AG09319 (cell line): Measurements from ENCODE around the gene PLXNB2.

ENCODE experiments used
- DNase-seq: peaks from one replicate; pipeline ENCODE4 v3.0.0-alpha.2; 2010; ENCODE audit warnings: low read depth; ENCODE audit errors: extremely low read depth
- TF ChIP-seq, protein P1 (sequence below): IDR thresholded peaks from 2 replicates; pipeline ENCODE4 v1.5.1; 2011; ENCODE audit warnings: low read depth, mild to moderate bottlenecking, inconsistent platforms, low read length, moderate library complexity

Gene PLXNB2

DNA sequence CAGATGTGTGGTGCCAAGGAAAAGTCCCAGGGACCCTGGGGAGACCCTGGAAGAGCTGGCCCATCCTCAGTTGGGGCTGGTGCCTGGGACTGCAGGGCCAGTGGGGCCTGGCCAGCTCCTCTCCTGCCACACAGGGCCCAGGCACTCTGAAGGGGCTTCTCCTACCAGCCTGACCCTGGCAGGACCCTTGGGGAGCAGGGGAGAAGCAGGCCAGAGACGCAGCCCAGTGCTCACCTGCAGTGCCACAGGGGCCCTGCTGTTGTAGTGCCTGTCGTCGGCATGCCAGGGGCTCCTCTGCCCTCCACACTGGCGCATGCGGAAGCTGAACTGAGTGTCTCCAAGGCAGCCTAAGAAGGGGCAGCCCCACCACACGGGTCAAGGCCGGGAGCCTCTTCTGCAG lies 10.2 kb upstream of the PLXNB2 start:
- DNase-seq, result no peak
- TF ChIP-seq, protein P1, sequence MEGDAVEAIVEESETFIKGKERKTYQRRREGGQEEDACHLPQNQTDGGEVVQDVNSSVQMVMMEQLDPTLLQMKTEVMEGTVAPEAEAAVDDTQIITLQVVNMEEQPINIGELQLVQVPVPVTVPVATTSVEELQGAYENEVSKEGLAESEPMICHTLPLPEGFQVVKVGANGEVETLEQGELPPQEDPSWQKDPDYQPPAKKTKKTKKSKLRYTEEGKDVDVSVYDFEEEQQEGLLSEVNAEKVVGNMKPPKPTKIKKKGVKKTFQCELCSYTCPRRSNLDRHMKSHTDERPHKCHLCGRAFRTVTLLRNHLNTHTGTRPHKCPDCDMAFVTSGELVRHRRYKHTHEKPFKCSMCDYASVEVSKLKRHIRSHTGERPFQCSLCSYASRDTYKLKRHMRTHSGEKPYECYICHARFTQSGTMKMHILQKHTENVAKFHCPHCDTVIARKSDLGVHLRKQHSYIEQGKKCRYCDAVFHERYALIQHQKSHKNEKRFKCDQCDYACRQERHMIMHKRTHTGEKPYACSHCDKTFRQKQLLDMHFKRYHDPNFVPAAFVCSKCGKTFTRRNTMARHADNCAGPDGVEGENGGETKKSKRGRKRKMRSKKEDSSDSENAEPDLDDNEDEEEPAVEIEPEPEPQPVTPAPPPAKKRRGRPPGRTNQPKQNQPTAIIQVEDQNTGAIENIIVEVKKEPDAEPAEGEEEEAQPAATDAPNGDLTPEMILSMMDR, result no peak

DNA sequence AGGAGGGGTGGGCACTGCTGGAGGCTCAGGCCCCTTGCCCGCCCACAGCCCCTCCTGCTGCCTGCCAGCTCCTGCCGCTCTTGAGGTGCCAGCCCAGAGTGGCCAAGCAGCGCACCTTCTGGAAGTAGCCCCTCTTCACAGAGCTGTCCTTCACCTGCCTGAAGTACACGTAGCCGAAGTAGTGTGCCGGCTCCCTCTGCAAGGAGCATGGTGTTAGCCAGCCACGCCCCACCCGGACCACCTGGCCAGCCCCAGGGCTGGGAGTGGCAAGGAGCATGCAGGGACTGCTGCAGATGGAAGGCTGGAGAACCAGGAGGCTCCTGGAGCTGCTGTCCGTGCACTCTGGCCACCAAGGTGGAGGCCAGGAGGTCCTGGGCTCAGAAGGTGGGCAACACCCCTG lies 9.7 kb upstream of the PLXNB2 start:
- TF ChIP-seq, protein P1, result no peak

DNA sequence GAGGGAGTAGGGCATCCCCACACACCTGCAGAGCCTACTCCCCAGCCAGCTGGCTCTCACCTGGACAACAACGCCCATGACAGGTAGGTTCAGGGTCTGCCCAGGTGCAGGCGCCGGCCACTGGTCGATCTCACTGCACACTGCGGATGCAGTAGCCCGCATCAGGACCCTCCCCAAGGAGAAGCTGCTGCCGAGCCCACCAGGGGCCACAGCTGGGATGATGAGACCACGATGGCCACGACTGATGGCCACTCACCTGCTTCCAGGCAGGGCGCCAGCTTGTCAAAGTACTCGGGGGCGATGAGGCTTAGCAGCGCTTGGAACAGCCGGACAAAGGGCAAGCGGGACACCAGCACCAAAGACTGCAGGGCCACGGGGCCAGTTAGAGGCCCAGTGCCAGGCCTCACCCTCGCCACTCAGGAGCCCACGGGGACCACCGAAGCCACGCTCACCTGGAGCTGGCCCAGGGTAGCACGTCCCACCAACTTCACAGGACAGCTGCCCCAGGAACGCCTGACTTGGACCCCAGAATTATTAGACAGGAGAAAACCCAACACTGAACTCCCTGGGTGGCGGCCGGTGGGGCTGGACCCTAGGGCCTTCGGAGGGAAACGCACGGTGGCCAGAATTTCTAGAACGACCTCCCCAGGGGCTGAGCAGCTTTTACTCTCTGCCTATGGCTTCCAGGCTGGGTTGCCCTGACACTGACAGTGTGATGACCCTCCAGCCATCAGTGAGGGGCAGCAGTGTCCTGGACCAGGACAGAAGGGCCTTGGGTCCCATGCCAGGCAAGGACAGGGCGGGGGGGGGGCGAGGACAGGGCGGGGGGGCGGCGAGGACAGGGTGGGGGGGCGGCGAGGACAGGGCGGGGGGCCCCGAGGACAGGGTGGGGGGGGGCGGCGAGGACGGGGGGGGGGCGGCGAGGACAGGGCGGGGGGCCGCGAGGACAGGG lies 8.9 kb upstream of the PLXNB2 start:
- TF ChIP-seq, protein P1, result no peak
- no peak for DNase-seq

More for the DNA sequence above, 9.7 kb upstream of the PLXNB2 start:
- DNase-seq, result no peak

DNA sequence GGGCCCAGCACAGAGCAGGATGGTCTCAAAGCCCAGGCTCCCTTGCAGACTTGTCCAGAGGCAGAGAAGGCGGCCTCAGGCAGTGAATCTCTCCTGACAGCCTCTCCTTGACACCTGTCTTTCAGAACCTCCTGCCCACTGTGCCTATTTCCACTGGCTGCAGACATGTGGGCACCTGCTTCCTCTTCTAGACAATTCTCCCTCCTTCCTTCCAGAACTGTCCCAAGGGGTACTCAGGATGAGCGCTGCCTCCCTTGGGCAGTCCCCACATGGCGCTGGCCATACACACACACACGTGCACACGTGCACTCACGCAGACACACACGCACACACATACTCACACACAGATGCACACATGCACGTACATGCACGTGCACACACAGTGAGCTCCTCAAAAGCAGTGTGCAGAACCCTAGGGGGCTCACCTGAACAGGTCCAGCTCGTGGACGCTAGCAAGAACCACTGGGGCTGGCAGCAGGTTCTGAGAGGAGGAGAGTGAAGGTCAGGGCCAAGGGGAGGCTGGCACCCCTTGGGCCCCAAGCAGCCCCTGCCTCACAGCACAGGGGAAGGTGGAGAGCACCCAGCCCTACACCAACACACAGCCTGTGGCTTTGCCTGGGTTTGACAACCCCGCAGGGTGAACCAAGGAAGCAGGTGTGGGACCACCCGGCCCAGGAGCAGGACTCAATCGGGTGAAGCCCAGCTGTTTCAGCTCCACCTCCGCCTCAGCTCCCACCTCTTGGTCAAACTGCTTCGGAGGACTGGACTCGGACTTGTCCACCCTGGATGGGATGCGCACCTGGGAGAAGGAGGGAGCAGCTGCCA lies 8.1 kb upstream of the PLXNB2 start:
- TF ChIP-seq, protein P1, result no peak
- no peak for DNase-seq

DNA sequence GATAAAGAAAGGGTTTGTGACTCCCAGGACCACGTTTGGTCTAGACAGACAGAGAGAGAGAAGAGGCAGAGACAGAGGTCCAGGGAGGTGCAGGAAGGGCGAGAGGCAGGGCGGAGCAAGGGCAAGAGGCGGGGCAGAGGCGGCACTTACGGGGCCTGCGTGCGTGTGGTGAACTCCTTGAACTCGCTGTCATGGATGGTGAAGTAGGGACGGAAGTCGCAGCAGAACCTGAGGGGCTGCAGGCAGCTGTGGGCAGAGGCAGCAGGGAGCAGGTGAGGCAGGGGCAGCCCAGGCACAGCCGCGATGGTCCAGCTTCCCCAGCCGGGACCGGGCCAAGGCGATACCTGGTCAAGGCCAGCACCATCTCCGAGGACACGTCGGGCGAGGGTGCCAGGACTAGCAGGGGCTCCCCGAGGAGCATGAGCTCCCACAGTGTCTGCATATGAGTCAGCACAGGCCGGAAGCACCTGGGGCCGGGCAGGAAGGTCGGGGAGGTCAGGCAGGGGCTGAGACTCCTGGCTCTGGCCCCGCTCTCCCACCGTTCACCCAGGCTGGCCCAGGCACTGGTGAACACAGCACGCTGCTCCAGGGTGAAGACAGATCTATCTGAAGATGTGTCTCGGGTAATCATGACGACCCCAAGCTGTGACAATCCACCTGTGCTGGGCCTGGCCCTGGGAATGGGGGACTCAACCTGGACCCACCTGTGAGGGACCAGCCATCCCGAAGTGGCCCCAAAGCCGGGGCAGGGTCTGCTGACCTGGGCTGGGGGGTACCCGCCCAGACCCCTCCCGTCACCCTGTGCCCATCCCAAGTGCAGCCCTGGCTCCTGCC lies 7.2 kb upstream of the PLXNB2 start:
- DNase-seq, result no peak
- TF ChIP-seq, protein P1, result no peak

DNA sequence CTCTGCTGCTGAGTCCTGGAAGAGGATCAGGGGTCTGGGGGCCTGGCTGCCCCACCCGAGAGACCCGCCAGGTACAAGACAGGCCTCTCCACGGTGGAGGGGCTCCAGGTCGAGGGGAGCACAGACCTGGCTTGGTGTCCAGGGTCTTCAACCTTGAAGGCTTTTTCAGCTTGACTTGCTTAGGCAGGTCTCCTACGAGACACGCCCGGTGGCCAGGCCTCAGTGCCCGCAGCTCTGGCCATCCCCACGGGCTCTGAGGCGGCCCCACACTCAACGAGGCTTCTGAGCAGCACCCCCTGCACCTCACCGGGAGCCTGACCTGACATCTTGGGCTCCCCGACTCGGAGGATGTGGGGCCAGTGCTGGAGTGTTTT lies 6.6 kb upstream of the PLXNB2 start:
- TF ChIP-seq, protein P1, result no peak
- DNase-seq, result no peak
